HG02763 (cell line): ENCODE measurements around the gene SRSF9.
"Not testable (repeated sequence)": the region's sequence is repeated elsewhere in the genome, so short reads cannot be mapped to it uniquely, and the experiment has no call there.

Experiments
- ATAC-seq: cut with Tn5 transposase; IDR thresholded peaks from one replicate; pipeline ENCODE4 v1.9.1; 2021; ENCODE audit warnings: mild to moderate bottlenecking, moderate library complexity; ENCODE audit not compliant: unreplicated experiment

The SRSF9 gene, protein sequence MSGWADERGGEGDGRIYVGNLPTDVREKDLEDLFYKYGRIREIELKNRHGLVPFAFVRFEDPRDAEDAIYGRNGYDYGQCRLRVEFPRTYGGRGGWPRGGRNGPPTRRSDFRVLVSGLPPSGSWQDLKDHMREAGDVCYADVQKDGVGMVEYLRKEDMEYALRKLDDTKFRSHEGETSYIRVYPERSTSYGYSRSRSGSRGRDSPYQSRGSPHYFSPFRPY

GRCh38 chr12:120469450-120470149 lies at the start of gene SRSF9:
SRSF9 (minus strand) TSS chr12:120469748; CDS start chr12:120469609, 139 bp downstream.
- peak; percentile 86 for ATAC-seq

GRCh38 chr12:120519324-120519723 lies 49.8 kb upstream of the SRSF9 start:
- not testable (repeated sequence) for ATAC-seq

DNA sequence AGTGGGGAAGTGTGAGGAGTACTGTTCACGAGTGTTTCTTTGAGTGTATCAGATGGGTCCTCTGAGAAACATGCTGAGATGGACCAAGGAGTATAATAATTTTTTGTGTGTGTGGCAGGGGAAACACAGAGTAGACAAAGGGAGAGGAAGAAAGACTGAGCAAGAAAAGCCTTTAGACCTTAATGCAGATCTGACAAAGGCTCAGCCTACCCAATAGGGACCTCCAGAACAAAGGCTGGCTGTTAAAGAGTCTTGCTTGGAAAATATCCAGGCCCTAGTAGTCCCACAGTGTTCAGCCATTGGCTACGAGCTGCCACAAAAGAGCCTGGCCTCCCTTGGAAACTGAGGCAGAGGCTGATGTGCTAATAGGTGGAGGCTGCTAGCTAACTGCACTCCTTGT lies 45.9 kb upstream of the SRSF9 start:
- no peak for ATAC-seq

GRCh38 chr12:120514002-120514401 lies 44.5 kb upstream of the SRSF9 start:
- ATAC-seq = no peak

- no peak for ATAC-seq
Measured at GRCh38 chr12:120508537-120508936, 39.0 kb upstream of the SRSF9 start.

GRCh38 chr12:120504587-120504986 lies 35.0 kb upstream of the SRSF9 start:
- no peak for ATAC-seq

GRCh38 chr12:120500581-120500980 lies 31.0 kb upstream of the SRSF9 start:
- no peak for ATAC-seq

DNA sequence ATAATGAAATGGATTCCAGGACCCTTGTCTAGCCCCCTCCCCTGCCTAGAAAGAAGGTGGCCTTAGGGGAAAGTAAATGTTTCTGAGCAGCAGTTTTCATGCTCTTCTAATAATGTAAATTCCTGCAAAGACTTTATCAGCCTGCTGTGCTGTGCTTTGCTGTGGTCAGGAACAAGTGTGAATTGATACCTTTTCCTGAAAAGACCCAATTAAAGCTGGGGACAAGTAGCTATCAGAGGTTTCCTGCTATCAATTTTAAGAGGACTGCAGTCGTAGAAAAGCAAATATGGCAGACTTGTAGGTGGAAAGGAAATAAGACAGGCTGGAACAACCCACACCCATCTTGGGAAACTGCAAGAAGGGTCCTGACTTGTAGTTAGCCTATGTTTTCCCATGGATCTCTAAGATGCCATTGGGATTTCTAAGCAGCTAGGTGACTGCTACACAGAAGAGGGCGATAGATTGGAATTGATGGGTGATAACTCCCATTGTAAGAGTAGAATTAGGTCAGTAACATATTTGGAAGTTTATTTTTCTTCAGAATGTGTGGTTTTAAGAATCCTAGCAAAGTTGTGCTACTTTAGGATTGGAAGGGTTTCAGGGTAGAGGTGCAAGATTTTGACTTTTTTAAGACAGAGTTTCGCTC lies 29.4 kb upstream of the SRSF9 start:
- no peak for ATAC-seq

GRCh38 chr12:120497524-120498150 lies 28.1 kb upstream of the SRSF9 start:
- no peak for ATAC-seq

DNA sequence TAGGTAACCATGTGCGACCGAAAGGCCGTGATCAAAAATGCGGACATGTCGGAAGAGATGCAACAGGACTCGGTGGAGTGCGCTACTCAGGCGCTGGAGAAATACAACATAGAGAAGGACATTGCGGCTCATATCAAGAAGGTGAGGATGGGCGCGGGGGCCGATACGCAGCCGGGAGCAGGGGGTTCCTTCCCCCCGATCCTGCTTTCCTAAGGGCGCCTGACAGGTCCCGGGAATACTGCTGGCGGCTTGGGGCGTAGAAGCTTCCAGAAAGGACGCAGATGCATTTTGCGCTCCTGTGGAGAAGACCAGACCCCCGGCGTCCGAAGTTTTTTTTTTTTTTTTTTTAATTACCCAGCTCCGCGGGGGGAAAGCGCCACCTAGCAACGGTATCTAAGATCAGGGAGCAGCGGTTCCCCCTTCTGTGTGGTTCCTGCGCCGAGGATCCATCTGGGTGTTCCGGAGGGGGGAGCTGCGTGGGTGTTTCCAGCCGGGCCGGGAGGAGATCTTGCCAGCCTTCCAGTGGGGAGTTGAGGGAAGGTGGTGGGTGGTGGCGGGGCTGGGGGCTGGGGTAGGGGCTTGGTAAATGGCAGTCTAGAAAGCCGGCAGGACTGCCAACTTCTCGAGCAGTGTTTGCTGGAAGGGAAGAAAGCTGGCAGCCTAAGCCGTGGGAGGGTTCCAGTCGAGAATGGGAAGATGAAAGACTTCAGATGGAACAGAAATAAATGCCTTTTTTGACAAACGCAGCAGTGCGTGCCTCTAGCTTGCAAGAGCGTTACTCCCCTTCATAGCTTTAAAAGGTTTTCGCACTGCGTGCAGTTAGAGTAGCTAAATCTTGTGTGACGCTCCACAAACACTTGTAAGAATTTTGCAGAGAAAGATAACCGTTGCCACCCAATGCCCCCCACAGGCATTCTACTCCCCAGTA lies 27.1 kb upstream of the SRSF9 start:
- no peak for ATAC-seq

- ATAC-seq = peak; percentile 92
Measured at GRCh38 chr12:120495731-120496412, 26.3 kb upstream of the SRSF9 start, which contains the start of gene DYNLL1. DYNLL1 (plus strand) TSS chr12:120496113; CDS start chr12:120496422, 309 bp downstream.

DNA sequence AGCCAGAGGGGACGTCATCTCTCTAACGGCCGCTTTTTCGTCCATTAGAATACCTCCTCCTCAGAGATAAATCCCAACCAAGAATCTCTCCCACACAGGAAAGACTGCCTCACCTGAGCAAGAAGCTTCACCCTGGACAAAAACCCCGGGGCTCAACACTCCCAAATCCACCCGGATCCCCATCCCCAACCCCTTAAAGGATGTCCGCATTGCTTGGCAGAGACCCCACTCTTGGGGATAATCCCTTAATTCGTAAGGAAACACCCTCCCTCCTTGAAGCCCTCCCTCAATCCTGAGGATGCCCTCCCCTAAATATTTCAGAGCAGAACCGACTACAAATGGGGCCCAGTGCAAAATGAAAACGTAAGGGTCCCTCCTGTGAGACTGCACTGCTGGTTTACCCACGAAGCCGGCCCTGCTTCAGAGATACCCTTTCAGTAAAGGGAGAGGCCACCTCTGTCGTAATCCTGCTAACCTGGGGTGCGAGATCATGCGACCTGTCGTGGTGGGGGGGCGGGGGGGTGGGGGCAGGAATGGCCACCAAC lies 25.7 kb upstream of the SRSF9 start:
- peak; percentile 4 for ATAC-seq

DNA sequence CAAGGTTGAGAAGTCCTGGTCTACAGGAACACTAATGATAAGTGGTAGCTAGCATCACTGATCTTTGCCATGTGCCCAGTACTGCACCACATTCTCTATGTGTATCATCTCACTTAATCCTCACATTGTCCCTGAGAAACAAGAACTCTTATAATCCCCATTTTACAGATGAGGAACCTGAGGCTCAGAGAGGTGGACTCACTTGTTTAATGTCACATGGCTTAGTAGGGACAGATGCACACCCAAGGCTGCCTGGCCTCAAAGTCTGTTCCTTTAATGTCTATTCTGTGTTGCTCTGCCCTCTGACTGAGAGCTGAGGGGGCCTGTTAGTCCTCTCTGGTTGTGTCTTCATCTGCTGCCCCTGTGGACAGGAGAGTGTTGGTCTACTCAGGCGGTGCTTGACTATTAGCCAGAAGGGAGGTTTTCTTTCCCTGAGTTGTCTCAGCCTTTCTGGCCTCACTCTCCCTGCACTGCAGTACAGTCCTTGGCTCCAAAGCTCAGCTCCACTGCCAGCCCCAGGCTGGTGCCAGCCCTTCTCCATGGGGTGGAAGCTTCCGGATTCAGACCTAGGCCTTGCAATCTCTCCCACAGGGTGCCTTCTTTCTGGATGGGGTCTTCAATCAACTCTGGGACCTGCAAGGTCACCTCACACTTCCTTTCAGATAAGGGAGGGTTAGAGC lies 21.4 kb upstream of the SRSF9 start:
- no peak for ATAC-seq

DNA sequence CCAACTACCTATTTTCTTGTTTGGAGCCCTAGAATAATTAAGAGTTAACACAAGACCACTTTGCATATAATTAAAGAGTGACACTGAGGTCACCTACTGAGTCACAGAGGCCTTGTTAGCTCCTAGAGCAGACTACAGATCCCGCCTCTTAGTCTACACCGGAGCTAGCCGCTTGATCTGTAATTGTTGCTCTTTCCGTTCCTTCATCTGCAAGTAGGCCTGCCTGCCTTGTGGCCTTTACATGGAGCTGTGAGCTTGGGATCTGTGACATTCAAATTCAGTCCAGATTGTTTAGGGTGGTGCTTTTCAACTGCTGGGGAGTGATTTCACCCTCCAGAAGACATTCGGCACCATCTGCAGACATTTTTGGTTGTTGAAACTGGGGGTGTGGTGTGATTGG lies 20.8 kb upstream of the SRSF9 start:
- no peak for ATAC-seq

GRCh38 chr12:120489018-120489417 lies 19.5 kb upstream of the SRSF9 start:
- ATAC-seq = no peak

DNA sequence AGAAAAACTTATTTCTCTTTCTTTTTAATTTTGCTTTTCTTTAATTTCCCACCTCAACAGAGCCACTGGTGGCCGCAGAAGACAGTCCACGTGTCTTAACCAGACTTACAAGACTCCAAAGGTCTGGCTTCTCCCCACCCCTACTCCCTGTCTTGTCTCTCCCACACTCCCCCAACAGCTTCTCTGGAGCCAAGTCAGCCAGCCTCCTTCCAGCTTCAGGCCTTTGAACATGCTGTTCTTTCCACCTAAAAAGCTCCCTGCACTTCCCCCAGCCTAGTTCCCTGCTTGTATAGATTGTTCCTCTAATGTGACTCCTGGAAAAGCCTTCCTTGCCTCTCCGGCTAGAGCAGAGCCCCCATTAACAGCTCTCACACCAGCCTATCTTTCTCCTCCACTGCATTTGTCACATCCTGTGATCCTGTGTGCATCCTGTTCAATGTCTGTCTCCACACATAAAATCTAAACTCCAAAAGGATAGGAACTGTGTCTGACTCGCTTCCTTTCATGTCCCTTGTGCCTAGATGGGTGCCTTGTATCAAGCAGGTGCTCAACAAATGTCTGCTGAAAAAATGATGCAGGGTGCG lies 18.6 kb upstream of the SRSF9 start:
- no peak for ATAC-seq

GRCh38 chr12:120487552-120487951 lies 18.0 kb upstream of the SRSF9 start:
- ATAC-seq = not testable (repeated sequence)

GRCh38 chr12:120485961-120486881 lies 16.7 kb upstream of the SRSF9 start:
- no peak for ATAC-seq
